Keratinocyte (primary cell): Measurements from ENCODE around the gene BCAR3. TPM values are rescaled to one million over a fixed set of nuclear protein-coding genes. Genes with fewer than 3 reads are reported as not detected.

Experiments used
- DNase-seq: peaks from one replicate; pipeline ENCODE4 v3.0.0-alpha.2; 2011; ENCODE audit warnings: low read depth, missing footprints, low spot score
- FAIRE-seq: peaks from 2 replicates; lab custom pipeline; 2011; peaks lifted over from hg19 to GRCh38; lab: Jason Lieb, UNC
- H2AFZ ChIP-seq: 2 replicates; pipeline ENCODE4 v1.6.0; 2012; ENCODE audit warnings: low read length, control low read depth, inconsistent platforms; ENCODE audit not compliant: control insufficient read depth
- H3K27ac ChIP-seq: 2 replicates; pipeline ENCODE4 v1.5.1; 2011; ENCODE audit warnings: low read length; ENCODE audit not compliant: control insufficient read depth, insufficient read depth
- H3K27me3 ChIP-seq: 3 replicates; pipeline ENCODE4 v1.6.0; 2011; ENCODE audit warnings: low read length; ENCODE audit not compliant: control insufficient read depth, insufficient read depth; ENCODE audit errors: extremely low read depth
- H3K36me3 ChIP-seq, 2 experiments: 2 replicates in 1 of 2; 3 replicates in 1 of 2; pipeline ENCODE4 v1.5.1; 2011; ENCODE audit warnings: low read length in 2 of 2, mild to moderate bottlenecking in 1 of 2; ENCODE audit not compliant: control insufficient read depth in 2 of 2, insufficient read depth in 2 of 2; ENCODE audit errors: extremely low read depth in 1 of 2
- H3K4me1 ChIP-seq: 3 replicates; pipeline ENCODE4 v1.5.1; 2011; ENCODE audit warnings: low read length; ENCODE audit not compliant: control insufficient read depth, insufficient read depth; ENCODE audit errors: extremely low read depth
- H3K4me2 ChIP-seq: 3 replicates; pipeline ENCODE4 v1.6.0; 2011; ENCODE audit warnings: low read depth, low read length; ENCODE audit not compliant: control insufficient read depth, insufficient read depth; ENCODE audit errors: extremely low read depth
- H3K4me3 ChIP-seq, 3 experiments: fragments of 200-600 bp in 1 of 3; sonication (generic) in 1 of 3; 2 replicates in 2 of 3; 3 replicates in 1 of 3; pipeline ENCODE4 v1.5.1; 2011 to 2016; ENCODE audit warnings: low read length in 3 of 3, mild to moderate bottlenecking in 3 of 3, control low read depth in 2 of 3, inconsistent platforms in 1 of 3, low read depth in 1 of 3, mixed read lengths in 1 of 3, mixed run types in 1 of 3, moderate library complexity in 1 of 3; ENCODE audit not compliant: control insufficient read depth in 2 of 3, insufficient read depth in 2 of 3; ENCODE audit errors: extremely low read depth in 1 of 3
- H3K79me2 ChIP-seq: 2 replicates; pipeline ENCODE4 v1.6.0; 2012; ENCODE audit warnings: low read length; ENCODE audit not compliant: control insufficient read depth, insufficient read depth
- H3K9ac ChIP-seq: 3 replicates; pipeline ENCODE4 v1.6.0; 2011; ENCODE audit warnings: low read length; ENCODE audit not compliant: control insufficient read depth, insufficient read depth; ENCODE audit errors: extremely low read depth
- H3K9me1 ChIP-seq: 3 replicates; pipeline ENCODE4 v1.6.0; 2011; ENCODE audit warnings: low read length; ENCODE audit not compliant: control insufficient read depth, insufficient read depth; ENCODE audit errors: extremely low read depth
- H3K9me3 ChIP-seq: 2 replicates; pipeline ENCODE4 v1.5.1; 2012; ENCODE audit warnings: low read depth, low read length; ENCODE audit not compliant: control insufficient read depth
- H4K20me1 ChIP-seq: 3 replicates; pipeline ENCODE4 v1.6.0; 2011; ENCODE audit warnings: low read length; ENCODE audit not compliant: control insufficient read depth, insufficient read depth; ENCODE audit errors: extremely low read depth
- EZH2 ChIP-seq: IDR thresholded peaks from one replicate; pipeline ENCODE4 v1.6.1; 2012; ENCODE audit warnings: inconsistent platforms, mild to moderate bottlenecking, low read length, moderate library complexity
- dilution Hi-C: fragments of 300-500 bp; cut with MboI; formaldehyde crosslinking; loops from one replicate; pipeline ENCODE4 v1.7.0; 2020; ENCODE audit warnings: low sequenced_read_pairs; ENCODE audit not compliant: extremely low pct_ligation_motif_present
- polyA plus RNA-seq, 5 experiments: library from polyadenylated mRNA; depleted of rRNA in 3 of 5; stranded (reverse) in 3 of 5; stranded (forward) in 1 of 5; unstranded in 1 of 5; fragments of >200 nt; gene quantifications; 1 replicate in 1 of 5; 2 replicates in 3 of 5; 3 replicates in 1 of 5; pipeline versions ENCODE4 v1.2.1 to v1.2.3, GENCODE V29; 2011 to 2012; ENCODE audit warnings: missing spikeins in 2 of 5, low read depth in 1 of 5, low replicate concordance in 1 of 5
- TF ChIP-seq, protein P1 (sequence below), 3 experiments: IDR thresholded peaks in 1 of 3; conservative IDR thresholded peaks in 1 of 3; optimal IDR thresholded peaks in 1 of 3; 2 replicates in 2 of 3; 3 replicates in 1 of 3; pipeline versions ENCODE3 to v1.5.1; 2011; ENCODE audit warnings: low read length in 3 of 3, mild to moderate bottlenecking in 3 of 3, moderate library complexity in 2 of 3, control low read depth in 1 of 3, inconsistent platforms in 1 of 3; ENCODE audit not compliant: insufficient read depth in 2 of 3; ENCODE audit errors: extremely low read depth in 1 of 3

BCAR3 gene
- polyA plus RNA-seq, 1 donor (not counting 4 experiments of a cell fraction or from before 2014, with no cell fraction given), result 77.2 TPM

DNA sequence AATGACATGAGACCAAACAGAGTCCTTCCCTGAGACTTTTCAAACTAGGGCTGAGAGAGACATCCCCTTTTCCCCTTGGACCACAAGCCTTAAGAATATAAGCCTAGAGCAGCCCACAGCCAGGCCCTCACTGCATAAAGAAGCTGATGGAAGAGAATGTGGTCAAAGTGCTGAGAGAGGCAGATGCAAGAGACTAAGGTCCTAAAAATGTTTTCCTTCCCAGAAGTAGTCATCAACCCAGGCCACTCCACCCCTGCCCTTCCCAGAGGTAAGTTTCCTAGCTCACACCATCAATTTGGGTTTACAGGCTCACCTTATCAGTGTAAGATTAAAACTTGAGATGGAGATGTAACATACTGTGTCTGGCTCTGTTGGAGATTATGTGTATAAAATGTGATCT is 58.2 kb downstream of the BCAR3 start:
- no peak for FAIRE-seq
- Histone ChIP-seq H4K20me1 (peaks cover 61% of the 10 kb centered on the region), H3K4me2 (peak overlapping the region; percentile 46)

DNA sequence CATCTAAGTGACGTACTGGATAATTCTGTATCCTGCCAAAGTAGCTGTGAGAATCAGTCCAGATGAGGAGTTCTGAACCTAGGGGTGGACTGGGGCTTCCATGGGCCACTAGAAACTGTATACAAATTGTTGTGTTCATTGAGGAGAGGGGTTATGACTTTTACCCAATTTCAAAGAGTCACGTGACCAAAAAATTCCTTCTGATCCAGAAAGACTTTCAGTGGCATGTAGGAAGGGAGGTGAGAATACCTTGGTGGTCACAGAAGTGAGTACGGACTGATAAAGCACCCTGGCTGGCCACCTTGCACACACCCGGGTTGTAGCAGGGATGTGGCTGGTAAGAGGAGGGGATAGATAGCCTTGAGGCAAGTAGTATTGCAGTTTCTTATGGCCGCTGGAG is 60.4 kb downstream of the BCAR3 start:
- peaks cover 71% of the 10 kb centered on the region for H4K20me1 ChIP-seq
- H3K27me3 ChIP-seq, result no peaks in the 10 kb centered on the region
- FAIRE-seq (no peak), DNase-seq (no peak)
- H3K4me1 ChIP-seq, result peaks cover 92% of the 10 kb centered on the region
- no peak overlapping the region for H3K9ac ChIP-seq
- H2AFZ ChIP-seq, result no peak overlapping the region
- TF ChIP-seq EZH2, result no peak
- TF ChIP-seq, protein P1, sequence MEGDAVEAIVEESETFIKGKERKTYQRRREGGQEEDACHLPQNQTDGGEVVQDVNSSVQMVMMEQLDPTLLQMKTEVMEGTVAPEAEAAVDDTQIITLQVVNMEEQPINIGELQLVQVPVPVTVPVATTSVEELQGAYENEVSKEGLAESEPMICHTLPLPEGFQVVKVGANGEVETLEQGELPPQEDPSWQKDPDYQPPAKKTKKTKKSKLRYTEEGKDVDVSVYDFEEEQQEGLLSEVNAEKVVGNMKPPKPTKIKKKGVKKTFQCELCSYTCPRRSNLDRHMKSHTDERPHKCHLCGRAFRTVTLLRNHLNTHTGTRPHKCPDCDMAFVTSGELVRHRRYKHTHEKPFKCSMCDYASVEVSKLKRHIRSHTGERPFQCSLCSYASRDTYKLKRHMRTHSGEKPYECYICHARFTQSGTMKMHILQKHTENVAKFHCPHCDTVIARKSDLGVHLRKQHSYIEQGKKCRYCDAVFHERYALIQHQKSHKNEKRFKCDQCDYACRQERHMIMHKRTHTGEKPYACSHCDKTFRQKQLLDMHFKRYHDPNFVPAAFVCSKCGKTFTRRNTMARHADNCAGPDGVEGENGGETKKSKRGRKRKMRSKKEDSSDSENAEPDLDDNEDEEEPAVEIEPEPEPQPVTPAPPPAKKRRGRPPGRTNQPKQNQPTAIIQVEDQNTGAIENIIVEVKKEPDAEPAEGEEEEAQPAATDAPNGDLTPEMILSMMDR (optimal IDR thresholded peaks at IDR 0.05 in 1 of 3, IDR thresholded peaks at IDR 0.05 in 1 of 3, conservative IDR thresholded peaks at IDR 0.05 in 1 of 3; ENCODE audit: extremely low read depth in 1 of 3, insufficient read depth in 2 of 3, low read length in 3 of 3), result no peak
- dilution Hi-C loops, result no loop called here
- peaks cover 11 to 44% of the 10 kb centered on the region in 2 experiments for H3K36me3 ChIP-seq
- H3K4me3 ChIP-seq, result no peak overlapping the region
- no peak overlapping the region for H3K4me2 ChIP-seq
- peaks cover 97% of the 10 kb centered on the region for H3K79me2 ChIP-seq
- no peaks in the 10 kb centered on the region for H3K9me3 ChIP-seq
- H3K27ac ChIP-seq, result no peak overlapping the region
- peaks cover 7% of the 10 kb centered on the region for H3K9me1 ChIP-seq

More for the DNA sequence above, 58.2 kb downstream of the BCAR3 start:
- Histone ChIP-seq H3K4me3 (no peak overlapping the region), H3K9me1 (peaks cover 7% of the 10 kb centered on the region), H2AFZ (no peak overlapping the region), H3K9me3 (no peaks in the 10 kb centered on the region), H3K36me3 (peaks cover 9 to 48% of the 10 kb centered on the region in 2 experiments), H3K27ac (peak overlapping the region; percentile 53), H3K4me1 (peaks cover 85% of the 10 kb centered on the region), H3K79me2 (peaks cover 97% of the 10 kb centered on the region), H3K27me3 (no peaks in the 10 kb centered on the region), H3K9ac (no peak overlapping the region)
- TF ChIP-seq EZH2, result no peak
- TF ChIP-seq, protein P1 (optimal IDR thresholded peaks at IDR 0.05 in 1 of 3, IDR thresholded peaks at IDR 0.05 in 1 of 3, conservative IDR thresholded peaks at IDR 0.05 in 1 of 3; ENCODE audit: extremely low read depth in 1 of 3, insufficient read depth in 2 of 3, low read length in 3 of 3), result no peak
- DNase-seq, result no peak
- dilution Hi-C loops, result no loop called here
